COLO668 (cell line): ENCODE results near the gene ABCC3.
A peak's percentile ranks its signal among the peaks of the same experiment; 100 is the strongest.

Experiments
- DNase-seq: peaks from one replicate; lab custom pipeline; 2025; ENCODE audit not compliant: unreplicated experiment; lab: John Stamatoyannopoulos, UW

The ABCC3 gene

DNA sequence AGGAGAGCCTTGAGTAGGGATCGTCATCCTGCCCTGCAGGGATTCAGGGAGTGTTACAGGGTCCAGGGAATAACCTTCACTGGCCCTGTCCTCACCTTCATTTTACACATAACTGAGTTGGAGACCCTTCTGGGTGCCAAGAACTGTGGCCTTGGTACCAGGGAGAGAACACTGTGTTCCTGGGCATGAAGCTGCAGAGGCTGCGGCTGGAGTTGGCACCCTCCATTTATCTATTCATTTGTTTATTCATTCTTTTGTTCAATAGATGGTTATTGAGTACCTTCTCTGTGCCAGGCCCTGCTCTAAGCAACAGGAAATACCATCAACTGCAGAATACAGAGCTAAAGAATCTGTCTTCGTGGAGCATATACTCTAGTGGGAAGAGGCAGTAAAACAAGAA lies 6.7 kb downstream of the ABCC3 start:
- DNase-seq = no peak

DNA sequence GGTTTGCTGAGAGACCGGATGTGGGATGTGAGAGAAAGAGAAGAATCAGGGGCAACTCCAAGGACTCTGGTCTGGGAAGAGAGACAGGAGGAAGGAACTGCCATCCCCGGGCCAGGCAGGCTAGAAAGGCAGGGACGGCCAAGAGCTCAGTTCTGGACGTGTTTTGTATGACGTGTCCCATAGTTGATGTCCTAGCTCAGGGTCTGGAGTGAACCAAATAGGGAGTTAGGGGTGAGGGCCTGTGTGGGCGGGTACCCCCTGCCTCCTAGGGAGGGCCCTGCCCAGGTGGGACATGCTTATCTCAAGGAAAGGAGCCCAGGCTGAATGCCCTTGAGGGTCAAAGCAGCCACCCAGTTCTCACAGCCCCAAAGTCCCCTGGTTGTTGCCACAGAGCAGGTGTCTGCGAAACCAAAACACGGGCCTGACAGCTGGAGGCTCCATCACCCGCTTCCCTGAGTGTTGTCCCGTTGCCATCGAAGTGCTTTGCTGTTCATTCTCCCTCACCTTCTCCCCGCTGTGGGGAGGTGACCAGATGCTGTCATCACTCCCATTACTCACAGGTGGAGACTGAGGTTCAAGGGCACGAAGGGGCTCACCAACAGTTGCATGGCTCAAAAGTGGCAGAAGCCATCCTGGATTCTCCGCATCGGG lies 7.5 kb downstream of the ABCC3 start:
- DNase-seq = no peak

DNA sequence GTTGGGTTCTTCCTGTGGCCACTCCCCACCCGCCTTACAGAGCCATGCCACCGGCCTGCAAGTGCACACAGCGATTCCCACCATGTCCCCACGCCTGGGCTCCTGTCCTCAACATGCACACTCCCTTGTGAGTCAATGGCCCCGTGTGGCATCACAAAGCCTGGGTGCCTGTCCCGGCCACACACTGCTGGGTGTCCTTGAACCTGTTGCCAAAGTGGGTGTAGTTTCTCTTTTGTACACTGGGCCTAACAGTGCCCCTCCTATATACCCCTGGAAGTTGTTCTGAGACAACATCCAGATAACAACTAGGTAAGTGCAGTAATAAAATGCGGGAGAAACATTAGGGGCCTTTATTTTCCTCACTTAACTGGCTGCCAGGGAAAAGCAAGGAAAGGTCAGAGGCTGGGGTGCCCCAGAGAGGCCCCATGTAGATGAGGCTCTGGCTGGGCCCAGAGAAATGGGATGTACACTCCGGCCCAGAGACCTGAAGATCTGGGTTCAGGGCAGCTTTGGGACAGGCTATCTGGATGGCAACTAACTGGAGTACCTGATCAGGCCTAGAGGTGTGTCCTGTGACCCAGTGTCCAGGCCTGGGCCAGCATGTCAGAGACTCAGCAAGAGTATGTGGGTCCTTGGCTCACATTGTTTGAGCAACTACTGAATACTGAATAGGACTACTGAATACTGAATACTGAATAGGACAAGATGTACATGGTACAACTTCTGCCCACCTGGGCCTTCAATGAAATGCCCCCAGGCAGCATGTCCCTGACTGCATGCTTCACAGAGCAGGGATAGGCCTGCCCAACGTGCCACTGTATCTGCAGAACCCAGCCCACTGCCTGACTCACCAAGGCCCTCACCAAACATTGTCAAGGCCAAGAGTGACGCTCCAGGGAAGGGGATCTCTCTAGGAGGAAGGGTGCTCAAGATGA lies 8.3 kb downstream of the ABCC3 start:
- DNase-seq = no peak

GRCh38 chr17:50645748-50646682 lies 11.3 kb downstream of the ABCC3 start:
- no peak for DNase-seq

DNA sequence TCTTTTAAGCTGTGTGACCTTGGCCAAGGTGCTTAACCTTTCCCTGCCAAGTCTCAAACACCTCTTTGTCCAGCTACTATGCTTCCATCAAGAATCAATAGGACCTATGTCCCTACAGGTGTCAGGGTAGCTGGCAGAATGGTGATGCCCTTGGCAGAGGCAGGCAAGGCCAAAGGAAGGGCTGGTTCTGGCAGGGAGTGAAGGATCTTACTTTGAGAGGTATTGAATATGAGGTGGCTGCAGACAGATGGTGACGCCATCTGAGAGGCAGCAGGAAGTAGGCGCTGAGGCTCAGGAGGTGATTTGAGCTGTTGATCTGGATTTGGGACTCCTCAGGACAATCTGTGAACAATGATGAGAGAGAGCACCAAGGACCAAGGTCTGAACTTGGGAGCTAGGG lies 12.5 kb downstream of the ABCC3 start:
- no peak for DNase-seq

- DNase-seq = no peak
Measured at GRCh38 chr17:50649042-50649908, 14.6 kb downstream of the ABCC3 start.

- DNase-seq = no peak
Measured at GRCh38 chr17:50651661-50652060, 17.0 kb downstream of the ABCC3 start.

DNA sequence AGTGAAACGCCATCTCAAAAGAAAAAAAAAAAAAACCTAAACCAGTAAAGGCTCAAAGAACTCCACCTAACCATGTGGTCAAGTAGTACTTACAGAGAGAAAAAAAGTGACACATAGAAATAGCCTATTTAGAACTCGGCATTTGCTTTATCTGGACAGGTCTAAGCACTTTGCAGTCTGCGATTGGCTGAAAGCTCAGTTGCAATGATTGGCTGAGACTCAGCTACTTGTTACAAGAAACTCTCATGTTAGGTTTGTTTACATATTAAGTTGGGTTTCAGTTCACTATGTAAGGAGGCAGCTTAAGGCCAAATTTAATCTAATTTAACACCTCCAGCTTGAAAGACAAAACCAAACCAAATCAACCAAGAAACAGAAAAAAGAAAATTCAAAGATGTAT lies 19.1 kb downstream of the ABCC3 start:
- DNase-seq = no peak

- no peak for DNase-seq
Measured at GRCh38 chr17:50656509-50656908, 21.8 kb downstream of the ABCC3 start.

- DNase-seq = no peak
Measured at GRCh38 chr17:50657054-50657453, 22.4 kb downstream of the ABCC3 start.

- DNase-seq = no peak
Measured at GRCh38 chr17:50657627-50658026, 22.9 kb downstream of the ABCC3 start.

GRCh38 chr17:50658616-50659015 lies 23.9 kb downstream of the ABCC3 start:
- no peak for DNase-seq

- no peak for DNase-seq
Measured at GRCh38 chr17:50659179-50659578, 24.5 kb downstream of the ABCC3 start.

DNA sequence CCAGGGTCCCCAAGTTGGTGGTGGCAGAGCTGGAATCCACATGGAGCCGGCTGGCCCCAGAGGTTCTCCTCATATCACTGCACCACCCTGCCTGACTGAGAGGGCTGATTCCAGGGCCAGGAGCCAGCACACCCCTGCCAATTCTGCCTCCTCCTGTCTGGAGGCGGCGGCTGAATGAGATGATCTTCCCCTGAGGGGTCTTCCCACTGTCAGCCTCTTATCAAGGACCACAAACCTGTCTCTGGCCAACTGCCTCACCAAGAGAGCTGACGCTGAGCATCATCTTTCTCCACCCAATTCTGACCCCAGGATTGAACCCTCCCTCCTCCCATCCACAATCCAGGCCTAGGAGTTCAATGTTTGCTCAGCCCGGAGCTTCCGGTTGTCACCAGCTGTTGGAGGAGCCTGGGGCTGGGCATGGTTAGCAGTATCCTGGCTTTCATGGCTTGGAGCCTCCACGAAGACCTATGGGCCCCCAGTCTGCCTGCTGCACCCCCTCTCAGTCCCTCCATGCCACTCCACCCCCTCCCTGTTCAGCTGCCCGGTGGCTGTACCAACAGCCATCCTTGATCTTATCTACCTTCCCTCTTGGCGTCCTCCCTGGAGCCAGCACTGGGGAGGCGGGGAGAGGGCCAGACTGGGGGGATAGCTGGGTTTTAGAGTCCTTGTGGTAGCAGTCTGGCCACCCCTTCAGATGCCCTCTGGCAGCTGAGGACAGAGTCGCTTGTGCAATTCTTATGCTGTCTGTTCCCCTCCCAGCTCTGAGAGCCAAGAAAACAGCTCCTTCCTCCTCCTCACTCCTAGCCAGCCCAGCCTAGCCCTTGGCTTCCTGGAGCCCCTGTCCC lies 25.6 kb downstream of the ABCC3 start:
- peak; percentile 65 for DNase-seq

DNA sequence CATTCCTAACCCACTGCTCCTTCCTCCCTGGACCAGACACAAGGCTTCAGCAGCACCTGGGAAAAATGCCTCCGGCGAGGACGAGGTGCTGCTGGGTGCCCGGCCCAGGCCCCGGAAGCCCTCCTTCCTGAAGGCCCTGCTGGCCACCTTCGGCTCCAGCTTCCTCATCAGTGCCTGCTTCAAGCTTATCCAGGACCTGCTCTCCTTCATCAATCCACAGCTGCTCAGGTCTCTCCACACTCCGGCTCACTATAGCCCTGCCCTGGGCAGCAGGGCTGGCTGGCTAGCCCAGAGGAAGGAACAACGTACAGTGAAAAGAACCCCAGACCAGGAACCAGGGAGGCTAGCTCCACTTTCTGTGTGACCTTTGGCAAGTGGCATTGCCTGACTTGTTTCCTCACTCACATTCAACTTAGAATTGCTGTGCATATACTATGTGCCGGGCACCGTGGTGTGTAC lies 26.2 kb downstream of the ABCC3 start:
- no peak for DNase-seq

DNA sequence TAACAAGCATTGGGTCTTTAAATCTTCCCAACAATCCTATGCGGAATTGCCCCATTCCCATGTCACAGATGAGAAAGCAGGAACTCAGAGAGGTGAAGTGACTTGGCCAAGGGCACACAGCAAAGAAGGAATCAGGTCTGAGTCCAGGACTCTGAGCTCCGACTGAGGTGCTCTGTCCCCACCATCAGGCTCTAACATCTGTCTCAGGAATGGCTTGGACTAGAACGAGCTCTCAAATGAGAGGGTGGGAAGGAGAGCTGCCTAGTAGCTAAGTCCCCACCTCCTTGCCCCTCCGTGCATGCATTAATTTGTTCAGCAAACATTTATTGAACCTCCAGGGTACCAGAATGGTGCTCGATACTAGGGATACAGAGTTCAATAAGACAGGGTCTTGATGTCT lies 26.7 kb downstream of the ABCC3 start:
- no peak for DNase-seq

DNA sequence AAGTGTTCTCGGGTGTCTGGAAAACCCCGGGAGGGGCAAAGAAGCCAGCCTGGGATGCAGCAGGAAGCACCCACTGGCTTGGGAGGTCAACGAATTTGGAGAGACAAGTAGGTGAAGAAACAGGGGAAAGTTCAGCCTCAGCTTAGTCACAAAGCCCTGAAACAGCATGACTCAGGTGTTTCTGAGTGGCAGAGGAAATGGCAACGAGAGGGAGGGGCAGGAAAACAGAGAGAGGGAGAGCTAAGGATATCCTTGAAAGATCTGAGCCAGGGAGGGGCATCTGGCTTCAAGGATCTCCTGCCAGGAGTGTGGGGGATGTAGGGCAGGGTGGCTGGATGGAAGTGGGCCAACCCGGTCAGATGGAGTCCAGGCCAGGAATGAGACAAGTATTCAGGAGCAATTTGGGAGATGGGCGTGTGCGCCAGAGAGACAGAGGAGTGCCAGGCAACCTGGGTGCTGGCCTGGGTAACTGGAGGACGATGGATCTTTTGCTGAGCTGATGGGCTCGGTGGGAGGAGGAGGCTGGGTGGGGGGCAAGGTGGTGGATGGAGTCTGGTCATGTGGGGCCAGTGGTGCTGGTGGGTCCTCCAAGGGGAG lies 27.2 kb downstream of the ABCC3 start:
- peak; percentile 13 for DNase-seq

DNA sequence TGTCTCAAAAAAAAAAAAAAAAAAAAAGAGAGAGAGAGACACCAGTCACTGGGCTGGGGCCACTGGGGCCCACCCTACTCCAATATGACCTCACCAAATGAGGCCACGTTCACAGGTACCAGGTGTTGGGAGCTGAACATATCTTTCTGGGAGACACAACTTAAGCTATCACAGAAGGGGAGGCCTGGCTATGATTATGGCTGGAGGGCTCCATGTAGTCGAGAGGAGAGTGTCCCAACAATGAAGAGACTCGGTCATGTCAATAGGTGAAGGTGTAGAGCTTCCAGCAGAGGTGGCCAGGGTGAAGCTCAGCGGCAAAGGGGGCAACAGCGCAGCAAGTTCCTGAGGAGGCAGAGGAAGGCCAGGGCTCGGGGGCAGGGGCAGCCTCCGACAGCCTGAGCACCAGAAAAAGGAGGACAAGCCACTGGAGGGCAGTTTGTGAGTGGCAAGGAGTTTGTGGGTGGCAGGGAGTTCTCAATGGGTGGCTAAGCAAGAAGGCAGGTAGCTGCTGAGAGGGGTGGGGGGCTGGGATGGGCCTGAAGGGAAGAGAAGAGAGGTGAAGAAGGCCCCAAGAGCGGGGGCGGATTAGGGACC lies 28.0 kb downstream of the ABCC3 start:
- no peak for DNase-seq
